Neural cell (in vitro differentiated cells): ENCODE measurements around the gene PDE3B. TPM values are rescaled to one million over a fixed set of nuclear protein-coding genes. Genes with fewer than 3 reads are reported as not detected.

ENCODE experiments used
- H2AFZ ChIP-seq: fragments of 200-600, 300-800 bp; sonication (generic), shearing (Covaris generic); 2 replicates; pipeline ENCODE4 v1.6.0; 2014; ENCODE audit warnings: low read depth, mild to moderate bottlenecking, antibody characterized with exemption, low read length, moderate library complexity
- H3F3A ChIP-seq: fragments of 200-600 bp; shearing (Covaris generic); 2 replicates; pipeline ENCODE4 v1.6.1; 2016; ENCODE audit warnings: mild to moderate bottlenecking, moderate library complexity, mixed read lengths, antibody characterized with exemption, low read length; ENCODE audit not compliant: insufficient read depth, poor library complexity, severe bottlenecking
- H3K27ac ChIP-seq: fragments of 200-600, 300-800 bp; sonication (generic), shearing (Covaris generic); 2 replicates; pipeline ENCODE4 v1.5.1; 2014; ENCODE audit warnings: mild to moderate bottlenecking, low read length, moderate library complexity
- H3K27me3 ChIP-seq: fragments of 300-800, 200-600 bp; sonication (generic), shearing (Covaris generic); 2 replicates; pipeline ENCODE4 v1.6.0; 2014; ENCODE audit warnings: mild to moderate bottlenecking, low read depth, low read length, moderate library complexity; ENCODE audit not compliant: insufficient read depth
- H3K36me3 ChIP-seq: fragments of 300-800, 200-600 bp; sonication (generic), shearing (Covaris generic); 2 replicates; pipeline ENCODE4 v1.5.1; 2014; ENCODE audit warnings: mild to moderate bottlenecking, antibody characterized with exemption, low read length, moderate library complexity; ENCODE audit not compliant: insufficient read depth
- H3K4me2 ChIP-seq: fragments of 300-800, 200-600 bp; sonication (generic), shearing (Covaris generic); 2 replicates; pipeline ENCODE4 v1.6.0; 2014; ENCODE audit warnings: mild to moderate bottlenecking, low read length
- H3K4me3 ChIP-seq: fragments of 300-800, 200-600 bp; sonication (generic), shearing (Covaris generic); 2 replicates; pipeline ENCODE4 v1.5.1; 2014; ENCODE audit warnings: mild to moderate bottlenecking, low read length, moderate library complexity
- H3K79me2 ChIP-seq: fragments of 200-600 bp; shearing (Covaris generic); replicated peaks from 2 replicates; pipeline ENCODE4 v1.6.0; 2014; ENCODE audit warnings: mild to moderate bottlenecking, low read length, moderate library complexity; ENCODE audit not compliant: insufficient read depth
- H3K9ac ChIP-seq: fragments of 300-800, 200-600 bp; sonication (generic), shearing (Covaris generic); 2 replicates; pipeline ENCODE4 v1.6.1; 2016; ENCODE audit warnings: mild to moderate bottlenecking, low read length, mixed read lengths
- H3K9me2 ChIP-seq: fragments of 200-600 bp; shearing (Covaris generic); 2 replicates; pipeline ENCODE4 v1.6.1; 2016; ENCODE audit warnings: mild to moderate bottlenecking, low read length, mixed read lengths; ENCODE audit not compliant: insufficient read depth
- H3K9me3 ChIP-seq: fragments of 200-600, 300-800 bp; sonication (generic), shearing (Covaris generic); 2 replicates; pipeline ENCODE4 v1.6.1; 2016; ENCODE audit warnings: mild to moderate bottlenecking, mixed run types, low read length, moderate library complexity, mixed read lengths
- H4K20me1 ChIP-seq: fragments of 200-600 bp; shearing (Covaris generic); 2 replicates; pipeline ENCODE4 v1.6.1; 2016; ENCODE audit warnings: mild to moderate bottlenecking, mixed run types; ENCODE audit not compliant: insufficient read depth
- EP300 ChIP-seq: fragments of 450-650 bp; conservative IDR thresholded peaks from 2 replicates; pipeline ENCODE4 v1.6.1; 2014; ENCODE audit warnings: antibody characterized with exemption, mild to moderate bottlenecking, moderate library complexity; ENCODE audit not compliant: poor library complexity, severe bottlenecking
- EZH2 ChIP-seq: fragments of 200-600, 300-800 bp; shearing (Covaris generic), sonication (generic); IDR thresholded peaks from 2 replicates; pipeline ENCODE4 v1.6.1; 2014; ENCODE audit warnings: antibody characterized with exemption, low read length, borderline replicate concordance, mild to moderate bottlenecking; ENCODE audit not compliant: insufficient read depth, poor library complexity, severe bottlenecking
- MXI1 ChIP-seq: fragments of 450-650 bp; conservative IDR thresholded peaks from 2 replicates; pipeline ENCODE4 v1.6.1; 2014; ENCODE audit warnings: antibody characterized with exemption, mild to moderate bottlenecking; ENCODE audit not compliant: poor library complexity, severe bottlenecking
- POLR2AphosphoS5 ChIP-seq: IDR thresholded peaks from 2 replicates; pipeline ENCODE4 v1.6.1; 2012
- RAD21 ChIP-seq: fragments of 450-650 bp; conservative IDR thresholded peaks from 2 replicates; pipeline ENCODE4 v1.6.1; 2014; ENCODE audit warnings: antibody characterized with exemption, mild to moderate bottlenecking, moderate library complexity
- SMC3 ChIP-seq: fragments of 450-650 bp; conservative IDR thresholded peaks from 2 replicates; pipeline ENCODE4 v1.6.1; 2014; ENCODE audit warnings: antibody characterized with exemption, mild to moderate bottlenecking, moderate library complexity; ENCODE audit not compliant: poor library complexity
- TAF1 ChIP-seq: IDR thresholded peaks from 2 replicates; pipeline ENCODE4 v1.6.1; 2012; ENCODE audit warnings: low read depth
- polyA plus RNA-seq: library from polyadenylated mRNA; depleted of rRNA; stranded (reverse); fragments of >200 nt; gene quantifications from 2 replicates; pipeline ENCODE4 v1.2.3, GENCODE V29; 2014
- TF ChIP-seq, protein P1 (sequence below): fragments of 450-650 bp; IDR thresholded peaks from 2 replicates; pipeline ENCODE4 v1.5.1; 2014; ENCODE audit warnings: antibody characterized with exemption, mild to moderate bottlenecking, moderate library complexity; ENCODE audit not compliant: poor library complexity, severe bottlenecking
- TF ChIP-seq, protein P2 (sequence below): IDR thresholded peaks from 2 replicates; pipeline ENCODE4 v1.6.1; 2012; ENCODE audit warnings: borderline replicate concordance

PDE3B gene
- polyA plus RNA-seq, 1 donor from 2014 or later: 13.8 TPM

GRCh38 chr11:14612694-14613093 lies 30.9 kb upstream of the PDE3B start:
- H4K20me1 ChIP-seq: no peaks in the 10 kb centered on the region
- H3K9ac ChIP-seq: no peak overlapping the region
- no peaks in the 10 kb centered on the region for H3K36me3 ChIP-seq
- H3K4me3 ChIP-seq: no peak overlapping the region
- no peaks in the 10 kb centered on the region for H3K79me2 ChIP-seq
- no peaks in the 10 kb centered on the region for H3K9me3 ChIP-seq
- no peaks in the 10 kb centered on the region for H3K27me3 ChIP-seq
- no peak overlapping the region for H2AFZ ChIP-seq
- TF ChIP-seq TAF1: no peak
- TF ChIP-seq, protein P1, sequence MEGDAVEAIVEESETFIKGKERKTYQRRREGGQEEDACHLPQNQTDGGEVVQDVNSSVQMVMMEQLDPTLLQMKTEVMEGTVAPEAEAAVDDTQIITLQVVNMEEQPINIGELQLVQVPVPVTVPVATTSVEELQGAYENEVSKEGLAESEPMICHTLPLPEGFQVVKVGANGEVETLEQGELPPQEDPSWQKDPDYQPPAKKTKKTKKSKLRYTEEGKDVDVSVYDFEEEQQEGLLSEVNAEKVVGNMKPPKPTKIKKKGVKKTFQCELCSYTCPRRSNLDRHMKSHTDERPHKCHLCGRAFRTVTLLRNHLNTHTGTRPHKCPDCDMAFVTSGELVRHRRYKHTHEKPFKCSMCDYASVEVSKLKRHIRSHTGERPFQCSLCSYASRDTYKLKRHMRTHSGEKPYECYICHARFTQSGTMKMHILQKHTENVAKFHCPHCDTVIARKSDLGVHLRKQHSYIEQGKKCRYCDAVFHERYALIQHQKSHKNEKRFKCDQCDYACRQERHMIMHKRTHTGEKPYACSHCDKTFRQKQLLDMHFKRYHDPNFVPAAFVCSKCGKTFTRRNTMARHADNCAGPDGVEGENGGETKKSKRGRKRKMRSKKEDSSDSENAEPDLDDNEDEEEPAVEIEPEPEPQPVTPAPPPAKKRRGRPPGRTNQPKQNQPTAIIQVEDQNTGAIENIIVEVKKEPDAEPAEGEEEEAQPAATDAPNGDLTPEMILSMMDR: no peak
- H3F3A ChIP-seq: no peaks in the 10 kb centered on the region
- no peak overlapping the region for H3K4me2 ChIP-seq
- H3K27ac ChIP-seq: no peak overlapping the region
- no peaks in the 10 kb centered on the region for H3K9me2 ChIP-seq

DNA sequence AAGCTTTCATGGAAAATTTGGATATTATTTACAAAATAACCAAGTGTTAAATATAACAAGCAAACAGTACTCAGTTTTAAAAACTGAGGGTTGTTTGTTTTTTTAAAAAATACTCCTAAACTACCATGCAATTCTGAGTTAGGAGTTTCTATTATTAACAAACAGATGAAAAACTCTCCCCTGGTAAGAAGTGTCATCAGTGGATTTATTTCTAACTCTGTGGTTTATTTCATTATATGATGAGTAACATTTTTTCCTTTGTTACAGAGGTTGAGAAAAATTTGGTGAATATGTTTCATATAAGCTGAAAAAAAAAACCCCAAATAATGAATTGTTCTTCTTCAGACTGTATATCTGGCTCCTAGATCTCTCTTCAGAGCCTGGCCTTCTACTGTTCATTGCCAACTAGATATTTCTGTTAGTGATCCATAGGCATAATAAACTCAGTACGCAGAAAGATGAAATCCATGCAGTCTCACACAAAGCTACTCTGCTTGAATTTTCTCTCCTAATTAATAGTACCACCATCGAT lies 29.4 kb upstream of the PDE3B start:
- TF ChIP-seq MXI1: no peak
- TF ChIP-seq POLR2AphosphoS5: no peak
- TF ChIP-seq EP300: no peak
- no peak for TF ChIP-seq RAD21
- TF ChIP-seq TAF1: no peak
- TF ChIP-seq, protein P1: no peak
- TF ChIP-seq, protein P2, sequence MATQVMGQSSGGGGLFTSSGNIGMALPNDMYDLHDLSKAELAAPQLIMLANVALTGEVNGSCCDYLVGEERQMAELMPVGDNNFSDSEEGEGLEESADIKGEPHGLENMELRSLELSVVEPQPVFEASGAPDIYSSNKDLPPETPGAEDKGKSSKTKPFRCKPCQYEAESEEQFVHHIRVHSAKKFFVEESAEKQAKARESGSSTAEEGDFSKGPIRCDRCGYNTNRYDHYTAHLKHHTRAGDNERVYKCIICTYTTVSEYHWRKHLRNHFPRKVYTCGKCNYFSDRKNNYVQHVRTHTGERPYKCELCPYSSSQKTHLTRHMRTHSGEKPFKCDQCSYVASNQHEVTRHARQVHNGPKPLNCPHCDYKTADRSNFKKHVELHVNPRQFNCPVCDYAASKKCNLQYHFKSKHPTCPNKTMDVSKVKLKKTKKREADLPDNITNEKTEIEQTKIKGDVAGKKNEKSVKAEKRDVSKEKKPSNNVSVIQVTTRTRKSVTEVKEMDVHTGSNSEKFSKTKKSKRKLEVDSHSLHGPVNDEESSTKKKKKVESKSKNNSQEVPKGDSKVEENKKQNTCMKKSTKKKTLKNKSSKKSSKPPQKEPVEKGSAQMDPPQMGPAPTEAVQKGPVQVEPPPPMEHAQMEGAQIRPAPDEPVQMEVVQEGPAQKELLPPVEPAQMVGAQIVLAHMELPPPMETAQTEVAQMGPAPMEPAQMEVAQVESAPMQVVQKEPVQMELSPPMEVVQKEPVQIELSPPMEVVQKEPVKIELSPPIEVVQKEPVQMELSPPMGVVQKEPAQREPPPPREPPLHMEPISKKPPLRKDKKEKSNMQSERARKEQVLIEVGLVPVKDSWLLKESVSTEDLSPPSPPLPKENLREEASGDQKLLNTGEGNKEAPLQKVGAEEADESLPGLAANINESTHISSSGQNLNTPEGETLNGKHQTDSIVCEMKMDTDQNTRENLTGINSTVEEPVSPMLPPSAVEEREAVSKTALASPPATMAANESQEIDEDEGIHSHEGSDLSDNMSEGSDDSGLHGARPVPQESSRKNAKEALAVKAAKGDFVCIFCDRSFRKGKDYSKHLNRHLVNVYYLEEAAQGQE: no peak
- TF ChIP-seq EZH2: no peak
- no peak for TF ChIP-seq SMC3
- no peaks in the 10 kb centered on the region for H3K36me3 ChIP-seq
- H3K4me3 ChIP-seq: no peak overlapping the region
- no peaks in the 10 kb centered on the region for H3K27me3 ChIP-seq
- no peak overlapping the region for H2AFZ ChIP-seq
- H4K20me1 ChIP-seq: no peaks in the 10 kb centered on the region
- H3K27ac ChIP-seq: no peak overlapping the region
- H3K9ac ChIP-seq: no peak overlapping the region
- no peaks in the 10 kb centered on the region for H3K9me3 ChIP-seq
- H3K79me2 ChIP-seq: no peaks in the 10 kb centered on the region
- no peaks in the 10 kb centered on the region for H3K9me2 ChIP-seq
- no peak overlapping the region for H3K4me2 ChIP-seq
- no peaks in the 10 kb centered on the region for H3F3A ChIP-seq
